ENCODE measurements around the gene LRRC4B. TPM values are rescaled to one million over a fixed set of nuclear protein-coding genes. Genes with fewer than 3 reads are reported as not detected.
A peak's percentile ranks its signal among the peaks of the same experiment; 100 is the strongest.

Gene LRRC4B
- polyA plus RNA-seq, 1 of the 3 experiments (the other 2 are of a cell fraction): 6.9 TPM

DNA sequence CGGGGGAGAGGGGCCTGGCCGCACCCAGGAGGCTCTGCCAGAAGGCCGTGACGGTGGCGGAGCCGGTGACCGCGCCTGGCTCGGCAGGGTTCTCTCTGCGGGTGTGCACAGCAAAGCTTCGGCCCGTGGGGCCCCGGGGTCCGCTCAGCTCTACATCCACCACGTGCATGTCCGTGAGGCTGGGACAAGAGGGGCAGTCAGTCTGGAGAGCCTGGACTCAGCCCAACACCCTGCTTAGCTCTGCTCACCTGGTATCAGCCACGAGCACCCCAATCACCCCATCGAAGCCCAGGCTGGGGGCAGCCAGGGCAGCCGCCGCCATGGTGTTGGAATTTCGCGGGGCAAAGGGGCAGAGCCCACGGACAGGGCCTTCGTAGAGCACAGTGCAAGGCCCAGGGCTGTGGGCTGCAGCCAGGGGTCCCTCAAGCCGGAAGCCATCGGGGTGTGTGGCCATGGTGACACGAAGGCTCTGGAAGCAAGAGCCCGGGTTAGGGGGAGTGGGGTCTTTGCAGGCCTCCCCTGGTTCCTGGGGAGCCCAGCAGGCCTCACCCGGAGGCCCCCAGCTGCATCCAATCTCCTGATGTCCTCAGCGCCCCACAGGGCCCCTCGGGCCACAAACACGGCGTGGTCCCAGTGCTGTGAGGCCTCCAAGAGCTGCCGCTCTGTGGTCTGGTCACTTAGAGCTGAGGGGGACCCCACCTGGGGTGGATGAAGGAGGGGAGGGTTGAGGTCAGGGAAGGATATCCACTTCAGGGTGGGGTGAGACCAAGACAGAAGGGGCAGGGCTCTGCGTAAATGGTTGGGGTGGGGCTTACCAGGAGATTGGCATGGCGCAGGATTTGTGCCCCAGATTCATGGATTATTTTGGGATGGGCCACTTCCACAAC, 55.9 kb downstream of the LRRC4B start:
- H3K9me3 ChIP-seq: no peaks in the 10 kb centered on the region
- TF ChIP-seq TEAD4 (IDR thresholded peaks at IDR 0.05; ENCODE audit: borderline replicate concordance, insufficient read depth): no peak
- no peak for TF ChIP-seq YY1 (IDR thresholded peaks at IDR 0.05; ENCODE audit: low read depth)
- no peak for TF ChIP-seq EZH2phosphoT487 (IDR thresholded peaks at IDR 0.05; ENCODE audit: borderline replicate concordance, low read depth)
- no peak for TF ChIP-seq RXRA (IDR thresholded peaks at IDR 0.05; ENCODE audit: borderline replicate concordance, low read depth)
- TF ChIP-seq, protein P1, sequence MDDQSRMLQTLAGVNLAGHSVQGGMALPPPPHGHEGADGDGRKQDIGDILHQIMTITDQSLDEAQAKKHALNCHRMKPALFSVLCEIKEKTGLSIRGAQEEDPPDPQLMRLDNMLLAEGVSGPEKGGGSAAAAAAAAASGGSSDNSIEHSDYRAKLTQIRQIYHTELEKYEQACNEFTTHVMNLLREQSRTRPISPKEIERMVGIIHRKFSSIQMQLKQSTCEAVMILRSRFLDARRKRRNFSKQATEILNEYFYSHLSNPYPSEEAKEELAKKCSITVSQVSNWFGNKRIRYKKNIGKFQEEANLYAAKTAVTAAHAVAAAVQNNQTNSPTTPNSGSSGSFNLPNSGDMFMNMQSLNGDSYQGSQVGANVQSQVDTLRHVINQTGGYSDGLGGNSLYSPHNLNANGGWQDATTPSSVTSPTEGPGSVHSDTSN (IDR thresholded peaks at IDR 0.05): no peak
- TF ChIP-seq FOSL2 (IDR thresholded peaks at IDR 0.05; ENCODE audit: borderline replicate concordance, low read depth): no peak
- TF ChIP-seq, protein P2, sequence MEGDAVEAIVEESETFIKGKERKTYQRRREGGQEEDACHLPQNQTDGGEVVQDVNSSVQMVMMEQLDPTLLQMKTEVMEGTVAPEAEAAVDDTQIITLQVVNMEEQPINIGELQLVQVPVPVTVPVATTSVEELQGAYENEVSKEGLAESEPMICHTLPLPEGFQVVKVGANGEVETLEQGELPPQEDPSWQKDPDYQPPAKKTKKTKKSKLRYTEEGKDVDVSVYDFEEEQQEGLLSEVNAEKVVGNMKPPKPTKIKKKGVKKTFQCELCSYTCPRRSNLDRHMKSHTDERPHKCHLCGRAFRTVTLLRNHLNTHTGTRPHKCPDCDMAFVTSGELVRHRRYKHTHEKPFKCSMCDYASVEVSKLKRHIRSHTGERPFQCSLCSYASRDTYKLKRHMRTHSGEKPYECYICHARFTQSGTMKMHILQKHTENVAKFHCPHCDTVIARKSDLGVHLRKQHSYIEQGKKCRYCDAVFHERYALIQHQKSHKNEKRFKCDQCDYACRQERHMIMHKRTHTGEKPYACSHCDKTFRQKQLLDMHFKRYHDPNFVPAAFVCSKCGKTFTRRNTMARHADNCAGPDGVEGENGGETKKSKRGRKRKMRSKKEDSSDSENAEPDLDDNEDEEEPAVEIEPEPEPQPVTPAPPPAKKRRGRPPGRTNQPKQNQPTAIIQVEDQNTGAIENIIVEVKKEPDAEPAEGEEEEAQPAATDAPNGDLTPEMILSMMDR (IDR thresholded peaks at IDR 0.05): no peak
- no peak for TF ChIP-seq EP300 (IDR thresholded peaks at IDR 0.05; ENCODE audit: borderline replicate concordance in 1 of 2, low read depth in 1 of 2, low read length in 1 of 2)
- no peak for TF ChIP-seq SIN3A (IDR thresholded peaks at IDR 0.05; ENCODE audit: borderline replicate concordance, low read depth, low read length)
- TF ChIP-seq JUND (IDR thresholded peaks at IDR 0.05): no peak
- no peak for TF ChIP-seq RCOR1 (IDR thresholded peaks at IDR 0.05; ENCODE audit: low read length)
- TF ChIP-seq, protein P3, sequence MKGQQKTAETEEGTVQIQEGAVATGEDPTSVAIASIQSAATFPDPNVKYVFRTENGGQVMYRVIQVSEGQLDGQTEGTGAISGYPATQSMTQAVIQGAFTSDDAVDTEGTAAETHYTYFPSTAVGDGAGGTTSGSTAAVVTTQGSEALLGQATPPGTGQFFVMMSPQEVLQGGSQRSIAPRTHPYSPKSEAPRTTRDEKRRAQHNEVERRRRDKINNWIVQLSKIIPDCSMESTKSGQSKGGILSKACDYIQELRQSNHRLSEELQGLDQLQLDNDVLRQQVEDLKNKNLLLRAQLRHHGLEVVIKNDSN (IDR thresholded peaks at IDR 0.05; ENCODE audit: borderline replicate concordance, low read depth): no peak
- no peak for TF ChIP-seq NFIC (IDR thresholded peaks at IDR 0.05; ENCODE audit: borderline replicate concordance)
- no peak for TF ChIP-seq ELF1 (IDR thresholded peaks at IDR 0.05)
- TF ChIP-seq SMC3 (IDR thresholded peaks at IDR 0.05; ENCODE audit: low read depth, low read length): no peak
- TF ChIP-seq NRF1 (IDR thresholded peaks at IDR 0.05; ENCODE audit: low read depth, low read length): no peak
- TF ChIP-seq FOXJ3 (CRISPR knock-in tag; IDR thresholded peaks at IDR 0.05): no peak
- no peak for TF ChIP-seq POLR2AphosphoS5 (IDR thresholded peaks at IDR 0.05; ENCODE audit: low read depth, low read length)
- no peak for TF ChIP-seq MEF2A (IDR thresholded peaks at IDR 0.05; ENCODE audit: borderline replicate concordance, low read depth)
- TF ChIP-seq GATA2 (CRISPR knock-in tag; IDR thresholded peaks at IDR 0.05): no peak
- POLR2A ChIA-PET: interaction anchor here (2.5 kb wide), 1 partner anchor 143 kb away, joined by 7 read pairs; no protein-coding TSS in a partner anchor
- no peak for DNase-seq
- peak overlapping the region; percentile 57; the same call in 1 of the 2 replicates for H3K9ac ChIP-seq
- WGBS (ENCODE audit: low lambda C conversion rate): 77% methylated on average over 20 of the region's 36 CpGs
- no peaks in the 10 kb centered on the region for H3F3A ChIP-seq (replicated peaks; ENCODE audit: insufficient read depth)
- H3K4me2 ChIP-seq: peak overlapping the region; percentile 70
- no peaks in the 10 kb centered on the region for H3K27me3 ChIP-seq (ENCODE audit: insufficient read depth)
- peaks cover 14% of the 10 kb centered on the region; the same call in 1 of the 2 replicates for H3K79me2 ChIP-seq (ENCODE audit: insufficient read depth)
- no peaks in the 10 kb centered on the region for H3K9me2 ChIP-seq
- H3K27ac ChIP-seq (ENCODE audit: low read depth in 2 of 2, low read length in 1 of 2): peak overlapping the region; percentile 71 to 98; a peak in 3 of 4 replicates
- CTCF ChIA-PET: interaction anchor here (1.1 to 6.1 kb wide), 4 partner anchors 10 to 44 kb away, joined by 3 to 54 read pairs (median 8); no protein-coding TSS in a partner anchor
- no peaks in the 10 kb centered on the region for H4K20me1 ChIP-seq (ENCODE audit: insufficient read depth)
- no peaks in the 10 kb centered on the region for H3K36me3 ChIP-seq (replicated peaks in 1 of 2; ENCODE audit: control insufficient read depth in 1 of 2, insufficient read depth in 2 of 2, low read length in 1 of 2)
- peak overlapping the region in 1 of 2 experiments; percentile 83; a peak in 3 of 4 replicates for H3K4me3 ChIP-seq (ENCODE audit: low read depth in 2 of 2, low read length in 1 of 2)
- peaks cover 0 to 41% of the 10 kb centered on the region in 2 experiments; a peak in 1 of 4 replicates for H3K4me1 ChIP-seq (ENCODE audit: control insufficient read depth in 1 of 2, insufficient read depth in 2 of 2, low read depth in 1 of 2, low read length in 1 of 2)
- no peak overlapping the region for H2AFZ ChIP-seq (ENCODE audit: low read depth)

All from SK-N-SH (cell line).